ENCODE data around the gene ANXA11.

DNA sequence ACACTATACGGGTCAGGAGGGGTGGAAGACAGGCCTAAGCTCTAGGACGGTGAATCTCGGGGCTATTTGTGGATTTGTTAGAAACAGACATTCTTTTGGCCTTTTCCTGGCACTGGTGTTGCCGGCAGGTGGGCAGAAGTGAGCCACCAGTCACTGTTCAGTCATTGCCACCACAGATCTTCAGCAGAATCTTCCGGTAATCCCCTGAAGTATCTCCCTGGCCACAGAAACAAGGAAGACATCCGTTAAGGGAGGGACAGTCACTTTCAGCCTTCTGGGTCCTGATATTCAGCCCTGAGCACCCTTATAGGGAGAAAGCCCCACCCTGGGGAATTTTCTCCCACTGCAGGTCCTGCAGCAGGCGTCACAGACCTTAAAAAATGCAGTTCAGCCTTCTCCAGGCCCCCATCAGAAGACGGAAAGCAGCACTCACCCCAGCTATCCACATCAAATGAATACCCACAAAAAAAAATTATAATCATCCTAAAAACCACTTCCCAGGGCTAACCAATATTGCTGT, 49.6 kb downstream of the ANXA11 start:
- TF ChIP-seq, protein P1, sequence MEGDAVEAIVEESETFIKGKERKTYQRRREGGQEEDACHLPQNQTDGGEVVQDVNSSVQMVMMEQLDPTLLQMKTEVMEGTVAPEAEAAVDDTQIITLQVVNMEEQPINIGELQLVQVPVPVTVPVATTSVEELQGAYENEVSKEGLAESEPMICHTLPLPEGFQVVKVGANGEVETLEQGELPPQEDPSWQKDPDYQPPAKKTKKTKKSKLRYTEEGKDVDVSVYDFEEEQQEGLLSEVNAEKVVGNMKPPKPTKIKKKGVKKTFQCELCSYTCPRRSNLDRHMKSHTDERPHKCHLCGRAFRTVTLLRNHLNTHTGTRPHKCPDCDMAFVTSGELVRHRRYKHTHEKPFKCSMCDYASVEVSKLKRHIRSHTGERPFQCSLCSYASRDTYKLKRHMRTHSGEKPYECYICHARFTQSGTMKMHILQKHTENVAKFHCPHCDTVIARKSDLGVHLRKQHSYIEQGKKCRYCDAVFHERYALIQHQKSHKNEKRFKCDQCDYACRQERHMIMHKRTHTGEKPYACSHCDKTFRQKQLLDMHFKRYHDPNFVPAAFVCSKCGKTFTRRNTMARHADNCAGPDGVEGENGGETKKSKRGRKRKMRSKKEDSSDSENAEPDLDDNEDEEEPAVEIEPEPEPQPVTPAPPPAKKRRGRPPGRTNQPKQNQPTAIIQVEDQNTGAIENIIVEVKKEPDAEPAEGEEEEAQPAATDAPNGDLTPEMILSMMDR (IDR thresholded peaks at IDR 0.05; ENCODE audit: insufficient read depth, low read depth, low read length), result no peak
- no peak for TF ChIP-seq EZH2 (IDR thresholded peaks at IDR 0.05; ENCODE audit: insufficient read depth, low read length)

Data from astrocyte (in vitro differentiated cells and primary cell).